DOHH2 (cell line): ENCODE results near the gene NKTR.

Experiments used
- H3F3A ChIP-seq: fragments of 200-600 bp; sonication (generic), shearing (Covaris generic); 2 replicates; pipeline ENCODE4 v1.6.0; 2016; ENCODE audit warnings: antibody characterized with exemption, mild to moderate bottlenecking; ENCODE audit not compliant: control insufficient read depth, insufficient read depth
- H3K27ac ChIP-seq: fragments of 200-600 bp; sonication (generic); 2 replicates; pipeline ENCODE4 v1.5.1; 2014; ENCODE audit warnings: low read depth, mild to moderate bottlenecking, low read length, moderate library complexity
- H3K27me3 ChIP-seq: fragments of 200-600 bp; sonication (generic); 2 replicates; pipeline ENCODE4 v1.6.1; 2014; ENCODE audit warnings: mild to moderate bottlenecking, low read length, mixed read lengths; ENCODE audit not compliant: control insufficient read depth
- H3K36me3 ChIP-seq: fragments of 200-600 bp; sonication (generic); 2 replicates; pipeline ENCODE4 v1.6.1; 2014; ENCODE audit warnings: mild to moderate bottlenecking, low read length, moderate library complexity, mixed read lengths; ENCODE audit not compliant: control insufficient read depth
- H3K4me1 ChIP-seq: fragments of 200-600 bp; sonication (generic); 2 replicates; pipeline ENCODE4 v1.6.1; 2014; ENCODE audit warnings: mild to moderate bottlenecking, low read length, mixed read lengths; ENCODE audit not compliant: control insufficient read depth
- H3K4me2 ChIP-seq: fragments of 200-600 bp; sonication (generic); 2 replicates; pipeline ENCODE4 v1.6.0; 2014; ENCODE audit warnings: mild to moderate bottlenecking, low read length, moderate library complexity
- H3K4me3 ChIP-seq: fragments of 200-600 bp; sonication (generic); 2 replicates; pipeline ENCODE4 v1.5.1; 2014; ENCODE audit warnings: mild to moderate bottlenecking, low read length, mixed read lengths
- H3K79me2 ChIP-seq: fragments of 200-600 bp; sonication (generic); 2 replicates; pipeline ENCODE4 v1.6.1; 2014; ENCODE audit warnings: mild to moderate bottlenecking, low read length, mixed read lengths; ENCODE audit not compliant: control insufficient read depth
- H3K9me2 ChIP-seq: fragments of 200-600 bp; sonication (generic); replicated peaks from 2 replicates; pipeline ENCODE4 v1.6.1; 2014; ENCODE audit warnings: mild to moderate bottlenecking, low read length, mixed read lengths; ENCODE audit not compliant: control insufficient read depth
- H3K9me3 ChIP-seq: fragments of 200-600 bp; sonication (generic); 2 replicates; pipeline ENCODE4 v1.6.1; 2014; ENCODE audit warnings: antibody characterized with exemption, low read length, mixed read lengths; ENCODE audit not compliant: control insufficient read depth, insufficient read depth
- H4K20me1 ChIP-seq: fragments of 200-600 bp; sonication (generic); 2 replicates; pipeline ENCODE4 v1.6.0; 2014; ENCODE audit warnings: low read depth, mild to moderate bottlenecking, antibody characterized with exemption, low read length, moderate library complexity; ENCODE audit not compliant: control insufficient read depth, insufficient read depth
- EZH2phosphoT487 ChIP-seq: fragments of 200-600 bp; sonication (generic); IDR thresholded peaks from 2 replicates; pipeline ENCODE4 v1.6.1; 2017; ENCODE audit warnings: borderline replicate concordance, mild to moderate bottlenecking, antibody characterized with exemption, low read length, moderate library complexity, mixed read lengths
- TF ChIP-seq, protein P1 (sequence below): fragments of 200-600 bp; sonication (generic); IDR thresholded peaks from one replicate; pipeline ENCODE4 v1.5.1; 2014; ENCODE audit warnings: antibody characterized with exemption, mild to moderate bottlenecking, low read depth, low read length; ENCODE audit not compliant: poor library complexity, severe bottlenecking

The NKTR gene

DNA sequence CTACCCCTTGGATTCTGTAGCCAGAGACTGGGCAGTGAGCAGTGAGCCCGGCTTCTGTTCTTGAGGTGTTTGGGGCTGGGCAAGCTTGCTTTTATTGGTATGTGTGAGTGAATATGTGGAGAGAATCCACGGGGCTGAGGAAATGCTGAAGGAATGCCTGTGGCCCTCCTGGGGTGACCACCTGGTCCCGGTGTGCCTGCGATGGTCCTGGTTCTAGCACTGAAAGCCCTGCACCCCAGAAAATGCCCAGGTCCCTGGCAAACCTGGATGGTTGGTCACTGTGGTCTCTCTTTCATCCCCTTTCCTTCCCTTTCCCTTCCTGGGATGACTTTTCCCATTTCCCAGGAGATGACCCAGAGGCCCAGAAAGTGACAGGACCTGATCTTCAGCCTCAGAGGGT lies 57.2 kb downstream of the NKTR start:
- no peak overlapping the region for H3K4me2 ChIP-seq
- no peaks in the 10 kb centered on the region for H3K9me2 ChIP-seq
- no peak for TF ChIP-seq EZH2phosphoT487
- TF ChIP-seq, protein P1, sequence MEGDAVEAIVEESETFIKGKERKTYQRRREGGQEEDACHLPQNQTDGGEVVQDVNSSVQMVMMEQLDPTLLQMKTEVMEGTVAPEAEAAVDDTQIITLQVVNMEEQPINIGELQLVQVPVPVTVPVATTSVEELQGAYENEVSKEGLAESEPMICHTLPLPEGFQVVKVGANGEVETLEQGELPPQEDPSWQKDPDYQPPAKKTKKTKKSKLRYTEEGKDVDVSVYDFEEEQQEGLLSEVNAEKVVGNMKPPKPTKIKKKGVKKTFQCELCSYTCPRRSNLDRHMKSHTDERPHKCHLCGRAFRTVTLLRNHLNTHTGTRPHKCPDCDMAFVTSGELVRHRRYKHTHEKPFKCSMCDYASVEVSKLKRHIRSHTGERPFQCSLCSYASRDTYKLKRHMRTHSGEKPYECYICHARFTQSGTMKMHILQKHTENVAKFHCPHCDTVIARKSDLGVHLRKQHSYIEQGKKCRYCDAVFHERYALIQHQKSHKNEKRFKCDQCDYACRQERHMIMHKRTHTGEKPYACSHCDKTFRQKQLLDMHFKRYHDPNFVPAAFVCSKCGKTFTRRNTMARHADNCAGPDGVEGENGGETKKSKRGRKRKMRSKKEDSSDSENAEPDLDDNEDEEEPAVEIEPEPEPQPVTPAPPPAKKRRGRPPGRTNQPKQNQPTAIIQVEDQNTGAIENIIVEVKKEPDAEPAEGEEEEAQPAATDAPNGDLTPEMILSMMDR = no peak
- H3K27me3 ChIP-seq = peaks cover 15% of the 10 kb centered on the region
- no peak overlapping the region for H3K4me3 ChIP-seq
- H3K79me2 ChIP-seq = no peaks in the 10 kb centered on the region
- no peaks in the 10 kb centered on the region for H4K20me1 ChIP-seq
- no peak overlapping the region for H3K27ac ChIP-seq
- H3K9me3 ChIP-seq = no peaks in the 10 kb centered on the region
- no peaks in the 10 kb centered on the region for H3K36me3 ChIP-seq
- no peaks in the 10 kb centered on the region for H3F3A ChIP-seq
- peaks cover 8% of the 10 kb centered on the region for H3K4me1 ChIP-seq

DNA sequence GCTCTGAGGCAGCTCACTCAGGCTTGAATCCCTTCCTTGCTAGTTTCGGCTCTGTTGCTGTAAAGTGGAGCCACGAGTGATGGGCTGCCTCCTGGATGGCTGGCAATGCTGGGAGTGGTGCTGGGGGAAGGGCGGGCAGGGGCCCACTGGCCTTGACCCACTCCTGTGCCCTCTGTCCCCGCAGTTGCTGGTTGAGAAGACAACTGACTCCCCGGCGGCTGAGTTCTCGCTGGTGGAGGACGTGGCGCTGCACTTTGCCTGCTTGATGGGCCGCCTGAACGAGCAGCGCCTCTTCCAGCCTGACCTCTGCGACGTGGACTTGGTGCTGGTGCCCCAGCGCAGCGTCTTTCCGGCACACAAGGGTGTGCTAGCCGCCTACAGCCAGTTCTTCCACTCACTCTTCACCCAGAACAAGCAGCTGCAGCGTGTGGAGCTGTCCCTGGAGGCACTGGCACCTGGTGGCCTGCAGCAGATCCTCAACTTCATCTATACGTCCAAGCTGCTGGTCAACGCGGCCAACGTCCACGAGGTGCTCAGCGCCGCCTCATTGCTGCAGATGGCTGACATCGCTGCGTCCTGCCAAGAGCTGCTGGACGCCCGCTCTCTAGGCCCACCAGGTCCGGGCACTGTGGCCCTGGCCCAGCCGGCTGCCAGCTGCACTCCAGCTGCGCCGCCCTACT lies 57.7 kb downstream of the NKTR start:
- Histone ChIP-seq H3K79me2 (no peaks in the 10 kb centered on the region), H3K4me1 (peaks cover 3% of the 10 kb centered on the region), H3K9me3 (no peaks in the 10 kb centered on the region), H3K4me3 (no peak overlapping the region), H3K9me2 (no peaks in the 10 kb centered on the region), H3F3A (no peaks in the 10 kb centered on the region), H3K27me3 (peaks cover 15% of the 10 kb centered on the region), H3K36me3 (no peaks in the 10 kb centered on the region), H4K20me1 (no peaks in the 10 kb centered on the region), H3K27ac (no peak overlapping the region), H3K4me2 (no peak overlapping the region)
- TF ChIP-seq, protein P1 = no peak
- TF ChIP-seq EZH2phosphoT487 = no peak

DNA sequence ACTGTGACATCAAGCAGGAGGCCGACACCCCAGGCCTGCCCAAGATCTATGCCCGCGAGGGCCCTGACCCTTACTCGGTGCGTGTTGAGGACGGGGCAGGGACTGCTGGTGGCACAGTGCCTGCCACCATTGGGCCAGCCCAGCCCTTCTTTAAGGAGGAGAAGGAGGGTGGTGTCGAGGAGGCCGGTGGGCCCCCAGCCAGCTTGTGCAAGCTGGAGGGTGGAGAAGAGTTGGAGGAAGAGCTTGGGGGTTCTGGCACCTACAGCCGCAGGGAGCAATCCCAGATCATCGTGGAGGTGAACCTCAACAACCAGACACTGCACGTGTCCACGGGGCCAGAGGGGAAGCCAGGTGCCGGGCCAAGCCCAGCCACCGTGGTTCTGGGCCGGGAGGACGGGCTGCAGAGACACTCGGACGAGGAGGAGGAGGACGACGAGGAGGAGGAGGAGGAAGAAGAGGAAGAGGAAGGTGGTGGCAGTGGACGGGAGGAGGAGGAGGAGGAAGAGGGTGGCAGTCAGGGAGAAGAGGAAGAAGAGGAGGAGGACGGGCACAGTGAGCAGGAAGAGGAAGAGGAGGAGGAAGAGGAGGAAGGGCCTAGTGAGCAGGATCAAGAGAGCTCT lies 58.4 kb downstream of the NKTR start:
- H3K4me3 ChIP-seq = no peak overlapping the region
- no peaks in the 10 kb centered on the region for H3K79me2 ChIP-seq
- no peaks in the 10 kb centered on the region for H3K36me3 ChIP-seq
- H4K20me1 ChIP-seq = no peaks in the 10 kb centered on the region
- H3K4me1 ChIP-seq = peaks cover 6% of the 10 kb centered on the region
- peaks cover 11% of the 10 kb centered on the region for H3K27me3 ChIP-seq
- H3K4me2 ChIP-seq = no peak overlapping the region
- TF ChIP-seq EZH2phosphoT487 = no peak
- TF ChIP-seq, protein P1 = no peak
- no peaks in the 10 kb centered on the region for H3K9me2 ChIP-seq
- no peaks in the 10 kb centered on the region for H3K9me3 ChIP-seq
- no peak overlapping the region for H3K27ac ChIP-seq
- no peaks in the 10 kb centered on the region for H3F3A ChIP-seq
